Spleen (tissue), 11 donors: Measurements from ENCODE around the gene FBXO10. TPM values are rescaled to one million over a fixed set of nuclear protein-coding genes. Genes with fewer than 3 reads are reported as not detected.

Experiments
- DNase-seq: peaks from one replicate; pipeline ENCODE4 v3.0.0-alpha.2; 2020
- H3K27ac ChIP-seq, 8 donors: fragments of 200-600 bp; sonication (generic) in 7 of 8; 1 replicate in 4 of 8; 2 replicates in 4 of 8; pipeline versions ENCODE4 v1.5.0 to v1.8.0; 2016 to 2021; ENCODE audit warnings: inconsistent platforms in 4 of 8, mild to moderate bottlenecking in 4 of 8, moderate library complexity in 1 of 8
- H3K27me3 ChIP-seq, 7 donors: fragments of 200-600 bp; sonication (generic) in 6 of 7; replicated peaks in 1 of 7; 1 replicate in 4 of 7; 2 replicates in 3 of 7; pipeline versions ENCODE4 v1.5.0 to v1.8.0; 2016 to 2021; ENCODE audit warnings: inconsistent platforms in 3 of 7, mild to moderate bottlenecking in 1 of 7
- H3K36me3 ChIP-seq, 6 donors: fragments of 200-600 bp; sonication (generic) in 5 of 6; 1 replicate in 4 of 6; 2 replicates in 2 of 6; pipeline versions ENCODE4 v1.5.0 to v1.8.0; 2016 to 2021; ENCODE audit warnings: inconsistent platforms in 2 of 6
- H3K4me1 ChIP-seq, 6 donors: fragments of 200-600 bp; sonication (generic) in 5 of 6; 1 replicate in 3 of 6; 2 replicates in 3 of 6; pipeline versions ENCODE4 v1.5.0 to v1.8.0; 2016 to 2021; ENCODE audit warnings: inconsistent platforms in 3 of 6
- H3K4me3 ChIP-seq, 8 donors: fragments of 200-600 bp; sonication (generic) in 7 of 8; 1 replicate in 4 of 8; 2 replicates in 4 of 8; pipeline versions ENCODE4 v1.5.0 to v1.8.0; 2016 to 2021; ENCODE audit warnings: inconsistent platforms in 4 of 8, mild to moderate bottlenecking in 4 of 8, moderate library complexity in 2 of 8
- H3K9me3 ChIP-seq, 8 donors: fragments of 200-600 bp; sonication (generic) in 7 of 8; 1 replicate in 4 of 8; 2 replicates in 4 of 8; pipeline versions ENCODE4 v1.5.0 to v1.8.0; 2016 to 2021; ENCODE audit warnings: inconsistent platforms in 4 of 8
- POLR2A ChIP-seq, 3 donors: fragments of 450-650 bp; IDR thresholded peaks; one replicate each; pipeline ENCODE4 v1.5.1; 2017; ENCODE audit warnings: antibody characterized with exemption in 3 of 3, mild to moderate bottlenecking in 1 of 3
- POLR2AphosphoS5 ChIP-seq, 3 donors: sonication (generic); formaldehyde crosslinking; IDR thresholded peaks; one replicate each; pipeline ENCODE4 v1.5.1; 2017; ENCODE audit warnings: antibody characterized with exemption in 3 of 3
- WGBS, 5 donors: extraction: QIAGEN DNeasy Blood & Tissue Kit in 3 of 5; methylation state at CpG; one replicate each; pipeline versions ENCODE4 v1.1.5 to v1.1.7; 2013 to 2018; 5-methylcytosine and 5-hydroxymethylcytosine counted together
- intact Hi-C: fragments of 100-400 bp; cut with DNase I; formaldehyde crosslinking; loops from one replicate; pipeline ENCODE4 v1.15.0; 2023; ENCODE audit warnings: low total_unique reads
- polyA plus RNA-seq, 3 donors: library from polyadenylated mRNA; stranded (reverse); fragments of 200-250 nt; gene quantifications; one replicate each; pipeline ENCODE4 v1.2.1, GENCODE V29; 2013
- total RNA-seq, 7 donors: library from RNA; depleted of rRNA in 3 of 7; stranded (reverse); fragments of >200 nt in 3 of 7; fragmentation: NEBNext Ultra II Directional in 4 of 7; extraction: Animal tissue kit (Norgen Biotek cat#: 25700) in 4 of 7; gene quantifications; one replicate each; pipeline versions ENCODE4 v1.1.0 to v1.2.1, GENCODE V29; 2016 to 2021
- TF ChIP-seq, protein P1 (sequence below), 11 experiments: fragments of 200-600 bp in 7 of 11; fragments of 450-650 bp in 4 of 11; sonication (generic) in 4 of 11; IDR thresholded peaks in 8 of 11; conservative IDR thresholded peaks in 3 of 11; 1 replicate in 7 of 11; 2 replicates in 4 of 11; pipeline versions ENCODE4 v1.4.0 to v1.8.0; 2016 to 2021; ENCODE audit warnings: antibody characterized with exemption in 11 of 11, inconsistent platforms in 4 of 11, mild to moderate bottlenecking in 1 of 11
- donor health status: healthy with polysubstance abuse.
- donor health status: DM: no; HTN: no; CAD: no; lungs with moderate emphysema.
- donor health status: DM: no; HTN: no; CAD: no.
- donor health status: Bipolar disorder and iron deficiency.
- donor health status: healthy.
- donor health status: DM: no; HTN: no; CAD: no.
- donor health status: DM: yes; HTN: yes; CAD: no.

The FBXO10 gene
- total and polyA plus RNA-seq, 10 donors: 3.2 to 36.9 (median 18.6) TPM

- WGBS, 5 donors: 84 to 93% (median 86%) methylated on average over 2 of the region's 2 CpGs
- Histone ChIP-seq H3K9me3 (no peaks in the 10 kb centered on the region), H3K27me3 (peaks cover 0 to 6% (median 0%) of the 10 kb centered on the region in 7 donors), H3K4me1 (no peaks in the 10 kb centered on the region), H3K36me3 (no peaks in the 10 kb centered on the region), H3K27ac (no peak overlapping the region), H3K4me3 (no peak overlapping the region)
- DNase-seq: no peak
- intact Hi-C loops: no loop called here
- TF ChIP-seq POLR2AphosphoS5 (IDR thresholded peaks at IDR 0.05) (no peak), POLR2A (IDR thresholded peaks at IDR 0.05) (no peak)
- TF ChIP-seq, protein P1, sequence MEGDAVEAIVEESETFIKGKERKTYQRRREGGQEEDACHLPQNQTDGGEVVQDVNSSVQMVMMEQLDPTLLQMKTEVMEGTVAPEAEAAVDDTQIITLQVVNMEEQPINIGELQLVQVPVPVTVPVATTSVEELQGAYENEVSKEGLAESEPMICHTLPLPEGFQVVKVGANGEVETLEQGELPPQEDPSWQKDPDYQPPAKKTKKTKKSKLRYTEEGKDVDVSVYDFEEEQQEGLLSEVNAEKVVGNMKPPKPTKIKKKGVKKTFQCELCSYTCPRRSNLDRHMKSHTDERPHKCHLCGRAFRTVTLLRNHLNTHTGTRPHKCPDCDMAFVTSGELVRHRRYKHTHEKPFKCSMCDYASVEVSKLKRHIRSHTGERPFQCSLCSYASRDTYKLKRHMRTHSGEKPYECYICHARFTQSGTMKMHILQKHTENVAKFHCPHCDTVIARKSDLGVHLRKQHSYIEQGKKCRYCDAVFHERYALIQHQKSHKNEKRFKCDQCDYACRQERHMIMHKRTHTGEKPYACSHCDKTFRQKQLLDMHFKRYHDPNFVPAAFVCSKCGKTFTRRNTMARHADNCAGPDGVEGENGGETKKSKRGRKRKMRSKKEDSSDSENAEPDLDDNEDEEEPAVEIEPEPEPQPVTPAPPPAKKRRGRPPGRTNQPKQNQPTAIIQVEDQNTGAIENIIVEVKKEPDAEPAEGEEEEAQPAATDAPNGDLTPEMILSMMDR (IDR thresholded peaks at IDR 0.05 in 8 of 11, conservative IDR thresholded peaks at IDR 0.05 in 3 of 11): no peak
Measured at GRCh38 chr9:37617161-37617560, 41.0 kb upstream of the FBXO10 start.

DNA sequence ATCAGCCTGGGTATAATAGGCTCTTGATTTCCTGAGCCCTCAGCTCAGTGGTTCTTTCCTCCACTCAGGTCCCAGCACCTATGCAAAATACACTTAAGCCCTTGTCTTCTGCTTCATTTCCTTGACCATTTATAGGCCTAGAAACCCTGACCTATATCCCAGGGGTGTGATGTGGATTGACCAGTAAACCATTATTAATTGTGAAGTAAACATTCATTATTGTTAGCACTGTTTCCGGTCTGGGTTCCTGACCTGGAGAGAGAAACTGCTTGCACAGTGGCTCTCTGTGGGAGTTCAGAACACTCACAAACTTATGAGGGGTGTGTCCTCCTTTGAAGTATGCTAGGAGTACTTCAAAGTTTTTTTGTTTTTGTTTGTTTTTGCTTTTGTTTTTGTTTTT is 35.8 kb upstream of the FBXO10 start:
- Histone ChIP-seq H3K36me3 (no peaks in the 10 kb centered on the region), H3K4me3 (no peak overlapping the region), H3K27me3 (peaks cover 0 to 6% (median 0%) of the 10 kb centered on the region in 7 donors), H3K4me1 (no peaks in the 10 kb centered on the region), H3K9me3 (no peaks in the 10 kb centered on the region), H3K27ac (no peak overlapping the region)
- no peak for DNase-seq
- TF ChIP-seq POLR2AphosphoS5 (IDR thresholded peaks at IDR 0.05) (no peak), POLR2A (IDR thresholded peaks at IDR 0.05) (no peak)
- TF ChIP-seq, protein P1 (IDR thresholded peaks at IDR 0.05 in 8 of 11, conservative IDR thresholded peaks at IDR 0.05 in 3 of 11): no peak
- 71 to 83% (median 79%) methylated on average over 1 of the region's 1 CpG for WGBS, 5 donors
- intact Hi-C loops: no loop called here

DNA sequence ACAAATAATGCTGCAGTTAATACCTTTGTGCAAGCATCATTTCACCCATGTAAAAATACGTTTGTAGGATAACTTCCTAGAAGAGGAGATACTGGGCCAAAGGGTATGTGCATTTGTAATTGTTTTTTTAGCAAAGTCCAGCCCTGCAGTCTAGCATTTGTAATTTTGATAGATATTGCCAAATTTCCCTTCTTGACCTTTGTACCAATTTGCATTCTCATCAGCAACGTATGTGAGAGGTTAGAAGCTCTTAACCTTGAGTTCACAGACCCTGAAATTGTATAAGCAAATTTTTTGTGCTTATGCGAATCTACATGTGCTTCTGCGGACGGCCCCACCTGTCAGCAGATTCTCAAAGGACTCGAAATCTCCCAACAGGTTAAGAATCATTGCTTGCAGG is 34.8 kb upstream of the FBXO10 start:
- WGBS, 5 donors: 63 to 77% (median 69%) methylated on average over 6 of the region's 6 CpGs
- no peak for DNase-seq
- Histone ChIP-seq H3K27ac (no peak overlapping the region), H3K27me3 (peaks cover 0 to 6% (median 0%) of the 10 kb centered on the region in 7 donors), H3K9me3 (no peaks in the 10 kb centered on the region), H3K4me1 (no peaks in the 10 kb centered on the region), H3K36me3 (no peaks in the 10 kb centered on the region), H3K4me3 (no peak overlapping the region)
- intact Hi-C loops: no loop called here
- TF ChIP-seq POLR2A (IDR thresholded peaks at IDR 0.05): no peak
- TF ChIP-seq, protein P1 (IDR thresholded peaks at IDR 0.05 in 8 of 11, conservative IDR thresholded peaks at IDR 0.05 in 3 of 11): no peak
- no peak for TF ChIP-seq POLR2AphosphoS5 (IDR thresholded peaks at IDR 0.05)

- Histone ChIP-seq H3K9me3 (no peaks in the 10 kb centered on the region), H3K27me3 (peaks cover 0 to 10% (median 0%) of the 10 kb centered on the region in 7 donors), H3K4me3 (no peak overlapping the region), H3K27ac (no peak overlapping the region), H3K36me3 (no peaks in the 10 kb centered on the region), H3K4me1 (no peaks in the 10 kb centered on the region)
- DNase-seq: no peak
- WGBS, 5 donors: 72 to 84% (median 82%) methylated on average over 6 of the region's 6 CpGs
- no peak for TF ChIP-seq POLR2AphosphoS5 (IDR thresholded peaks at IDR 0.05)
- no peak for TF ChIP-seq POLR2A (IDR thresholded peaks at IDR 0.05)
- TF ChIP-seq, protein P1 (IDR thresholded peaks at IDR 0.05 in 8 of 11, conservative IDR thresholded peaks at IDR 0.05 in 3 of 11): no peak
- intact Hi-C loops: no loop called here
Measured at GRCh38 chr9:37609735-37610397, 33.7 kb upstream of the FBXO10 start.
